Effector memory CD4-positive, alpha-beta T cell (primary cell): Measurements from ENCODE around the gene LRMDA.

Source experiments
- DNase-seq, 3 donors: peaks; one replicate each; pipeline ENCODE4 v3.0.0-alpha.2; 2020
- H3K27ac ChIP-seq: 2 replicates; pipeline ENCODE4 v1.7.0; 2013; ENCODE audit warnings: mild to moderate bottlenecking, low read length, moderate library complexity; ENCODE audit not compliant: insufficient read depth, poor library complexity, severe bottlenecking
- H3K27me3 ChIP-seq: replicated peaks from 2 replicates; pipeline ENCODE4 v1.7.0; 2013; ENCODE audit warnings: mild to moderate bottlenecking, low read length; ENCODE audit not compliant: insufficient read depth, control insufficient read depth, poor library complexity, severe bottlenecking
- H3K36me3 ChIP-seq: 2 replicates; pipeline ENCODE4 v1.7.0; 2013; ENCODE audit warnings: mild to moderate bottlenecking, low read length, moderate library complexity; ENCODE audit not compliant: control insufficient read depth, insufficient read depth
- H3K4me1 ChIP-seq: 2 replicates; pipeline ENCODE4 v1.7.0; 2013; ENCODE audit warnings: low read length, mild to moderate bottlenecking; ENCODE audit not compliant: control insufficient read depth, insufficient read depth, poor library complexity, severe bottlenecking
- H3K4me3 ChIP-seq: 2 replicates; pipeline ENCODE4 v1.7.0; 2013; ENCODE audit warnings: low read length, low read depth, mild to moderate bottlenecking; ENCODE audit not compliant: insufficient read depth, poor library complexity, severe bottlenecking
- H3K9me3 ChIP-seq: 2 replicates; pipeline ENCODE4 v1.7.0; 2013; ENCODE audit warnings: mild to moderate bottlenecking, low read length, moderate library complexity; ENCODE audit not compliant: control insufficient read depth

The LRMDA gene

GRCh38 chr10:75771606-75772005 lies 340.2 kb downstream of the LRMDA start:
- Histone ChIP-seq H3K9me3 (no peaks in the 10 kb centered on the region), H3K36me3 (no peaks in the 10 kb centered on the region), H3K27ac (no peak overlapping the region), H3K4me1 (no peaks in the 10 kb centered on the region), H3K4me3 (no peak overlapping the region), H3K27me3 (no peaks in the 10 kb centered on the region)
- no peak for DNase-seq

GRCh38 chr10:75772153-75772887 lies 340.9 kb downstream of the LRMDA start:
- no peak overlapping the region for H3K27ac ChIP-seq
- no peaks in the 10 kb centered on the region for H3K9me3 ChIP-seq
- no peak for DNase-seq
- H3K4me3 ChIP-seq = peak overlapping the region; percentile 55
- no peaks in the 10 kb centered on the region for H3K27me3 ChIP-seq
- H3K36me3 ChIP-seq = no peaks in the 10 kb centered on the region
- H3K4me1 ChIP-seq = no peaks in the 10 kb centered on the region

DNA sequence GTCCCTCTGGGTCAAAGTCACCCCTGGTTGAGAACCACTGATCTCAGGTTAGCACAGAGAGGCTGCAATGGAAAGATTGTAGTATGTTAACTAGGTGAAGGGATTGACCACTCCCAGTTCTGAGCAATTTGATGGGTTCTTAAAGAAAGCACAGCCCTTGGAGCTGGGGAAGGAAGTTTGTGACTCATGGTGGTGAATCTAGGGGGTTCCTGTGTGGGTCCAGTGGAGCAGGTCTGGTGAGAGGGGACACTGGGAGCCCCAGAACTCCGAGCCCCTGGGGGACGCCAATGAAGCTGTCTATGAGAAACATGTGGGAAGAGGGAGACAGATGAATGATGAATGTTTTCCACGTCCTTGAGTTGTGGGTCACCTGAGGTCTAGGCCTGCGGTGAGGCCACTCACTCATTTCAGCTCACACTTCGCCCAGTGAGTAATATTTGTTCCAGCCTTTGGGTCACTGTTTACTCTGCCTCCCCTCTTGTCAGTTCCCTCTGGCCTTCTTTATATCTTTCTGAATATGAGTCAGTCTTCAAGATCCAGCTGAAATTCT lies 341.9 kb downstream of the LRMDA start:
- no peaks in the 10 kb centered on the region for H3K4me1 ChIP-seq
- no peaks in the 10 kb centered on the region for H3K36me3 ChIP-seq
- H3K4me3 ChIP-seq = peak overlapping the region; percentile 3
- no peaks in the 10 kb centered on the region for H3K9me3 ChIP-seq
- H3K27me3 ChIP-seq = no peaks in the 10 kb centered on the region
- H3K27ac ChIP-seq = no peak overlapping the region
- DNase-seq = no peak

- H3K9me3 ChIP-seq = no peaks in the 10 kb centered on the region
- no peaks in the 10 kb centered on the region for H3K27me3 ChIP-seq
- H3K27ac ChIP-seq = no peak overlapping the region
- no peak for DNase-seq
- H3K4me1 ChIP-seq = no peaks in the 10 kb centered on the region
- no peaks in the 10 kb centered on the region for H3K36me3 ChIP-seq
- H3K4me3 ChIP-seq = no peak overlapping the region
Observed at GRCh38 chr10:75773813-75774782, 342.7 kb downstream of the LRMDA start.

GRCh38 chr10:75774783-75775490 lies 343.5 kb downstream of the LRMDA start:
- no peaks in the 10 kb centered on the region for H3K9me3 ChIP-seq
- H3K27ac ChIP-seq = no peak overlapping the region
- no peaks in the 10 kb centered on the region for H3K36me3 ChIP-seq
- no peaks in the 10 kb centered on the region for H3K4me1 ChIP-seq
- H3K27me3 ChIP-seq = no peaks in the 10 kb centered on the region
- no peak overlapping the region for H3K4me3 ChIP-seq
- DNase-seq = no peak

DNA sequence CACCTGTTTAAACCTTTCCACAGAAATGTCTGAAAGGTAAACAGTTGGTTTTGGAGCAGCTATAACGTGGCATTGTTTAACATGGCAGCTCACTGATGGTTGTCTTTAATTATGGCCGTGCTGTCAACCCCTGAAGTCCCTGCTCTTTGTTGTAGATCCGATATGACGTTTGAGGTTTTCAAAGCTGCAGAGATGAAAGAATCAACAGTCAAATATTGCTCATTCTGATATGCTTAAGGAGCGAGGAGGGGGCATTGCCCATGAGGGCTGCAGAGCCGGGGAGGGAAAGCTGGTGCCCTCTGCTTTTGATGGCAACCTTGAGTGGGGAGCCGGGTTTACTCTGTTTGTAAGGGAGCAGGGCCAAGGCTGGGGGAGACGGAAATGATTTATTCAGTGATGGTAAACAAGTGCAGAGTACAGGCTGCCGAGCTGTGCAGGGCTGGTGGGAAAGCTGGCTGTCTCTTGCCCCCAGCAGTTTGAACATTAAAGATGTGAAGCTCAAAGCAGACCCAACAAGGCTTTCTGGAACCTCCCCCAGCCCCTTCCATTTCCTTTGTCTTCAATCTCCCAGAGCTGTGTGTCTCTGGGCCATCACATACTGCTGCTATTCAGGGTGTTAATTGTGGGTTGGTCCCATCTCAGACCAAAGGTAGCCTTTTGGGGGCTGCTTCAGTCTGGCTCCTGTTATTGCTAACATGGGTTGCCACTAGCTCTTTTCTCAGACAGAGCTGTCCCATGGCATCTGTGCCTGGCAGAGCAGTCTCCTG lies 345.5 kb downstream of the LRMDA start:
- Histone ChIP-seq H3K27ac (no peak overlapping the region), H3K4me1 (no peaks in the 10 kb centered on the region), H3K27me3 (no peaks in the 10 kb centered on the region), H3K4me3 (no peak overlapping the region), H3K9me3 (no peaks in the 10 kb centered on the region), H3K36me3 (no peaks in the 10 kb centered on the region)
- DNase-seq = no peak

DNA sequence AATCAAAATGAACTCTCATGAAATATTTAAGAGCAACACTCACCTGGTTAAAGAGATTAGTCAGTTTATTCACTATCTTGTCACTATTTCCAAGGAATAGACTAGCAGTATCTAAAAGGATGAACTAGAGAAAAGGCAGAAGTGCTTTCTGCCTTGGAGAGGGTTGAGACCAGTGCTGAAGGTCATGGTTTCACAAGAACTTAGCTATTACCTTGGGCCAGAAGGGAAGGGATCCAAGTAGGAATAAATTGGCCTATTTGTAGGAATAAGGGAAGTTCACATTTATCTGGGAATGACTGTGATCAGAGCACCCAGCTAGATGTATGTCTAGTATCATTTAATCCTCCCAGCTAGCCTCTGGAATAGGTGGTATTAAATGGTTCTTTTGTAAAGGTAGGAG lies 347.2 kb downstream of the LRMDA start:
- Histone ChIP-seq H3K27ac (no peak overlapping the region), H3K4me3 (no peak overlapping the region), H3K9me3 (no peaks in the 10 kb centered on the region), H3K36me3 (no peaks in the 10 kb centered on the region), H3K27me3 (no peaks in the 10 kb centered on the region), H3K4me1 (no peaks in the 10 kb centered on the region)
- no peak for DNase-seq

DNA sequence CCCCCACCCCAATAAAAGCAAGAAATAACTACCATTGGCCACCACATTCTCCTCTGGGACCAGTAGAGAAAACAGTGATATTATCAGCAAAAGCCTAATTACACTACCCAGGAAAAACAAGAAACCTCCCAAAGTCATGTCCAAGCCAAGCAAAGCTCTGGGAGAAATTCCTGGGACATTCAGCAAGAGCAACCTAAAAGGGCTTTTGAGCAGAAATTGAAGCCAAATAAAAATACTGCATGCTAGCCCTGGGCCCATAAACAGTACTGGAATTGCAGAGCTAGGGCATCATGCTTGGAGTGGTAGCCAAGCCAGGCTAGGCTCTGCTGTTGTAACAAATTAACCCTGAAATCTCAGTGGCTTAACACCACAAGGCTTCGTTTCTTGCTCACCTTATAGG lies 347.9 kb downstream of the LRMDA start:
- DNase-seq = no peak
- Histone ChIP-seq H3K4me1 (no peaks in the 10 kb centered on the region), H3K4me3 (no peak overlapping the region), H3K27ac (no peak overlapping the region), H3K36me3 (no peaks in the 10 kb centered on the region), H3K9me3 (no peaks in the 10 kb centered on the region), H3K27me3 (no peaks in the 10 kb centered on the region)

DNA sequence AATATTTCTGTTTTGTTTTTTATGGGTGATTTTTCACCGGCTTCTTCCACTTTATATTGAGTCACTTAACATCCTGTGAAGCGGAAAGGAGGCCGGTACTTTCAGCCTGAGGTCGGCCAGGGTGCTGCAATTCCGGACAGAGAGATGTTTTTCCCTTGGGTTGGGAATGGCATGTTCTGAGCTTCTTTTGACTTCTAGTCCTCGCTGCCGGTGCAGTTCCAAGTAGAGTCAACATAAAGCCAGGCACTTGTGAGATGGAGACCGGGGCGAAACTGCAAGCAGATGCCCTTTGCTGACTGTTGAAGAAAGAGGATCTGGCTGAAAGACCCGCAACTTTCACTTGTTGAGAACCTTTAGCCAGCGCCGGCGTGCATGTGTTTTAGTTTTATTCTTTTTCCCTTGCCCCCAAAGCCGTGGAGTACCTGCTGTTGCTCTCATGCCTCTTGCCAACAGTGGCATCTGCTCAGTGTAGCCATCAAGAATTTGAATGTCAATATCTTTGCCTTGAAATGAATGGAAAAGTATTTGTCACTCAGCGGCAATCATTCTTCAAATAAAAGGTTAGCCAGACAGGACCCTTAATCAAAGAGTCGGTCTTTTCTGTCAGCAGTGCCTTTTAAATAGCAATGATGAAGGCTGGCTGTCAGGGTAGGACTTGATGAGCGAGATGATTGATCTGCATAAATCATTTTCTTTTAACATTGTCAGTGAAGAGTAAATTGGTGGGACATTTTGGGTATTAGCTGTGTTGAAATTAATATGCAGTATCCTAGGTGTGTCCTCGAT lies 351.2 kb downstream of the LRMDA start:
- Histone ChIP-seq H3K27me3 (no peaks in the 10 kb centered on the region), H3K27ac (no peak overlapping the region), H3K4me3 (no peak overlapping the region), H3K4me1 (no peaks in the 10 kb centered on the region), H3K9me3 (no peaks in the 10 kb centered on the region), H3K36me3 (no peaks in the 10 kb centered on the region)
- DNase-seq = no peak
